Mesodermal cell (in vitro differentiated cells): ENCODE results near the gene SPAG9.

ENCODE experiments used
- H3K27ac ChIP-seq: 2 replicates; pipeline ENCODE4 v1.7.0; 2013; ENCODE audit warnings: mild to moderate bottlenecking, low read depth, low read length, moderate library complexity; ENCODE audit not compliant: severe bottlenecking
- H3K36me3 ChIP-seq: 2 replicates; pipeline ENCODE4 v1.7.1; 2013; ENCODE audit warnings: mild to moderate bottlenecking, low read length, moderate library complexity; ENCODE audit not compliant: control insufficient read depth, insufficient read depth
- H3K4me1 ChIP-seq: one replicate; pipeline ENCODE4 v1.7.1; 2013; ENCODE audit warnings: mild to moderate bottlenecking, low read length; ENCODE audit not compliant: insufficient read depth, control insufficient read depth, poor library complexity, severe bottlenecking
- H3K4me3 ChIP-seq: 2 replicates; pipeline ENCODE4 v1.7.0; 2013; ENCODE audit warnings: low read length, control low read depth, mild to moderate bottlenecking; ENCODE audit not compliant: insufficient read depth, poor library complexity, severe bottlenecking; ENCODE audit errors: extremely low read depth
- H3K9me3 ChIP-seq: 2 replicates; pipeline ENCODE4 v1.7.1; 2013; ENCODE audit warnings: mild to moderate bottlenecking, low read length, moderate library complexity; ENCODE audit not compliant: control insufficient read depth
- WGBS, 2 experiments: methylation state at CpG; one replicate each; pipeline ENCODE4 v1.1.5; 2013; ENCODE audit warnings: missing lambda C conversion rate in 2 of 2; ENCODE audit not compliant: insufficient coverage in 2 of 2; 5-methylcytosine and 5-hydroxymethylcytosine counted together

The SPAG9 gene

GRCh38 chr17:51154176-51154575 lies 33.5 kb upstream of the SPAG9 start:
- peak overlapping the region; percentile 87 for H3K27ac ChIP-seq
- 0 to 3% methylated on average over 2 to 4 of the region's 6 CpGs for WGBS, 2 experiments
- H3K4me1 ChIP-seq, result no peaks in the 10 kb centered on the region
- H3K4me3 ChIP-seq, result peak overlapping the region; percentile 74
- no peaks in the 10 kb centered on the region for H3K9me3 ChIP-seq
- H3K36me3 ChIP-seq, result peaks cover 39% of the 10 kb centered on the region

DNA sequence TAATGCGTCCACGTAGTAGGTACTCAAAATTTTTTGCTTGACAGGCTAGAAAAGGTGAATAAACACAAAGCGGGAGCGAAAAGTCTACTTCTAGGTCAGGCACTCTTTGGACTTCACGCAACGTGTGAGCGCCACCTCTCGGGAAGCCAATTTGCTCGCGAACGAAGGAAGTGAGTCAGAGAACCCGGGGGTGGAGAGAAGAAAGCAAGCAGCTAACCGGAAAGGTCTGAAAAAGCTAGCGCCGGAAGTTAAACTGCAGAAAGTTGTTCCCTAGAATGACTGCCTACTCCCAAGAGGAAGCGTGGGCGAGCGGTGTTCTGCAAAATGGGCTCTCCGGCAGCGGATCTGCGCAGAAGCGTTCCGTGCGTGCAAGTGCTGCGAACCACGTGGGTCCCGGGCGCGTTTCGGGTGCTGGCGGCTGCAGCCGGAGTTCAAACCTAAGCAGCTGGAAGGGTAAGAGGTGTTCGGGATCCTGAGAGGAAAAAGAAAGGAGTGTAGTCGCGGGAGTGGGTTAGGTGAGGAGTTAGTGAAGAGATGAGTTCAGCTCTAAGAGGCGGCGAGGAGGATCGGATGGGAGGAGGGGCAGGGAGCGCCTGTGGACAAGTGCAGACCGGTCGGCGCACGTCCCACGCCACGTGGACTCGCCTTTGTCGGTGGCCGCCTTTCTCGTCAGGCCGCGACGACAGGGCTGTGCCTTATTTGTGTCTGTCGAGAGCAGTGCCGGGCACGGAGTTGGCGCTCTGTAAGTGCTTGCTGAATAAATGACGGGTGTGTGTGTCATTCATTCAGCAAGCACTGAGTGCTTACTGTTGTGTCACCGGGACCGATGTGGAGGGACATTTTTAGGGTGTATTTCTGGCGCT lies 32.8 kb upstream of the SPAG9 start, which contains the start of gene NME1:
Gene NME1 (plus strand): TSS at position 350 of the 863 bp plus-strand sequence. CDS start 2,096 bp downstream, outside the sequence.
- Histone ChIP-seq H3K27ac (peak within 1 kb of the TSS; percentile 87), H3K4me3 (peak within 1 kb of the TSS; percentile 74), H3K9me3 (no peaks in the 10 kb centered on the region), H3K4me1 (no peaks in the 10 kb centered on the region), H3K36me3 (peaks cover 32% of the 10 kb centered on the region)
- WGBS, 2 experiments, result 1% methylated on average over 58 to 59 of the region's 60 CpGs

DNA sequence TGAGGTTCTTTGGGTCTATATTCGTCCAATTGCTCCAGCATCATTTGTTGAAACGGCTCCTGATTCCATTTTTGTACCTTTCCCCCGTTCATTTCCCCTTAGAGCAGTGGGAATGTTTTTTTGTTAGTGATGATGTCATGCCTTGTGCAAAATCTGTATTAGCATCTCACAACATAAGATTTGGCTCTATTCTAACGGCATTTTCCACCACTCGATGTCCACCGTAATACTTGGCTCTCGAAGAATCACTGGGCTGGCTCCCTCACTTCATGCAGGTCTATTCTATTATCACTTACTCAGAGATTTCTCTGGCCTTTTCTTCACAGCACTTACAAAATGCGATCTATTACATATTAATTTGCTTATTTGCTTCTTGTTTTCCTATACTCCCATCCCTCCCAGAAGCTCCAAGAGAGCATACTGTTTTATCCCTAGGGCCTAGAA lies 32.1 kb upstream of the SPAG9 start:
- 66 to 74% methylated on average over 3 to 4 of the region's 8 CpGs for WGBS, 2 experiments
- Histone ChIP-seq H3K27ac (peak overlapping the region; percentile 87), H3K36me3 (peaks cover 25% of the 10 kb centered on the region), H3K4me1 (no peaks in the 10 kb centered on the region), H3K9me3 (no peaks in the 10 kb centered on the region), H3K4me3 (no peak overlapping the region)

- 100% methylated on average over 1 of the region's 5 CpGs for WGBS, 2 experiments
- Histone ChIP-seq H3K9me3 (no peaks in the 10 kb centered on the region), H3K4me3 (no peak overlapping the region), H3K36me3 (peaks cover 7% of the 10 kb centered on the region), H3K4me1 (no peaks in the 10 kb centered on the region), H3K27ac (no peak overlapping the region)
Measured at GRCh38 chr17:51150932-51151331, 30.3 kb upstream of the SPAG9 start.

- Histone ChIP-seq H3K9me3 (no peaks in the 10 kb centered on the region), H3K36me3 (no peaks in the 10 kb centered on the region), H3K4me1 (no peaks in the 10 kb centered on the region), H3K4me3 (no peak overlapping the region), H3K27ac (no peak overlapping the region)
- no CpG with 5 or more reads among the region's 2 CpGs for WGBS, 2 experiments
Measured at GRCh38 chr17:51149163-51149562, 28.5 kb upstream of the SPAG9 start.

GRCh38 chr17:51147650-51148049 lies 27.0 kb upstream of the SPAG9 start:
- 80 to 100% methylated on average over 2 to 3 of the region's 4 CpGs for WGBS, 2 experiments
- no peak overlapping the region for H3K27ac ChIP-seq
- H3K4me3 ChIP-seq, result no peak overlapping the region
- H3K4me1 ChIP-seq, result no peaks in the 10 kb centered on the region
- no peaks in the 10 kb centered on the region for H3K9me3 ChIP-seq
- no peaks in the 10 kb centered on the region for H3K36me3 ChIP-seq

GRCh38 chr17:51144266-51145022 lies 23.8 kb upstream of the SPAG9 start:
- Histone ChIP-seq H3K4me3 (no peak overlapping the region), H3K4me1 (no peaks in the 10 kb centered on the region), H3K27ac (no peak overlapping the region), H3K36me3 (no peaks in the 10 kb centered on the region), H3K9me3 (no peaks in the 10 kb centered on the region)
- WGBS, 2 experiments, result 83 to 86% methylated on average over 1 to 6 of the region's 6 CpGs

DNA sequence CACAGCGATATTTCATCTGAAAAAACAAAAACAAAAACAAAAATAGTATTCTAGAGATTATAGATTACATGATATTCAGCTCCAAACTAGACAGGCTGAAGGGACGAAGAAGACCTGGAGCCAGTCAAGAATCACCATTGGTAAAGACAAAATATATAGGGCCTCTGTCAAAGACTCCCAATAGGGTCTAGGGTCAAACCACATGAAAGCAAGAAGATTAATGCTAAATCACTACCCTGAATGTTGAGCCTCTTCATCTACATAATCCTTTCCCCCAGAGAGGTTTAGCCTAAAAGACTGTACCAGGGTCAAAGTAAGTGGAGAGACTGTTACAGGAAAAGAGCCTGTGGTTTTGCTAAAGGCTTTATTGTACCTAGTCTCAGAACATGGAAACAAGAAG lies 21.9 kb upstream of the SPAG9 start:
- Histone ChIP-seq H3K9me3 (no peaks in the 10 kb centered on the region), H3K27ac (no peak overlapping the region), H3K4me3 (no peak overlapping the region), H3K36me3 (no peaks in the 10 kb centered on the region), H3K4me1 (no peaks in the 10 kb centered on the region)
- WGBS, 2 experiments, result no CpG with 5 or more reads among the region's 2 CpGs

GRCh38 chr17:51135956-51136355 lies 15.3 kb upstream of the SPAG9 start:
- no peak overlapping the region for H3K27ac ChIP-seq
- no peak overlapping the region for H3K4me3 ChIP-seq
- H3K36me3 ChIP-seq, result no peaks in the 10 kb centered on the region
- H3K4me1 ChIP-seq, result peaks cover 6% of the 10 kb centered on the region
- WGBS, 2 experiments, result 91 to 95% methylated on average over 3 of the region's 3 CpGs
- no peaks in the 10 kb centered on the region for H3K9me3 ChIP-seq

GRCh38 chr17:51133365-51133764 lies 12.7 kb upstream of the SPAG9 start:
- no peak overlapping the region for H3K4me3 ChIP-seq
- 100% methylated on average over 1 of the region's 2 CpGs; no CpG with 5 or more reads in 1 of the 2 experiments for WGBS, 2 experiments
- peak overlapping the region; percentile 17 for H3K27ac ChIP-seq
- H3K36me3 ChIP-seq, result no peaks in the 10 kb centered on the region
- H3K4me1 ChIP-seq, result peaks cover 6% of the 10 kb centered on the region
- no peaks in the 10 kb centered on the region for H3K9me3 ChIP-seq

- no peaks in the 10 kb centered on the region for H3K9me3 ChIP-seq
- peaks cover 6% of the 10 kb centered on the region for H3K4me1 ChIP-seq
- H3K36me3 ChIP-seq, result no peaks in the 10 kb centered on the region
- peak overlapping the region; percentile 17 for H3K27ac ChIP-seq
- H3K4me3 ChIP-seq, result no peak overlapping the region
Measured at GRCh38 chr17:51132964-51133319, 12.3 kb upstream of the SPAG9 start.
